HG03060 (cell line): ENCODE measurements around the gene CDKN2A.

Experiments
- ATAC-seq: cut with Tn5 transposase; IDR thresholded peaks from one replicate; pipeline ENCODE4 v1.9.1; 2021; ENCODE audit warnings: low read depth, moderate number of reproducible peaks; ENCODE audit not compliant: unreplicated experiment

CDKN2A gene

DNA sequence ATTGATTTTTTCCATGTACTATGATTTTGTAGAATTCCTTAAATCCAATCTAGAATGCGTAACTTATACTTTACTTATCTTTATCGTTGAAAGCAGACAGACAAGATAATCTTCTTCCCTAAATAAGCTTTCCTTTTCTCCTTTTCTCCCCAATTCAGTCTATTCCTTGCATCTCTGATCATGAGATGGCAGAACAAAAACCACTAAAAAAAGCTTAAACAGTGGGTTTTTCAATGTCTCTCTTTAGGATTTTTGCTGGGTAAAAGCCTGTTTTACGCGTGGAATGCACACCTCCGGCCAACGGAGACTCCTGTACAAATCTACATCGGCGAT lies 14.2 kb upstream of the CDKN2A start:
- ATAC-seq: no peak

DNA sequence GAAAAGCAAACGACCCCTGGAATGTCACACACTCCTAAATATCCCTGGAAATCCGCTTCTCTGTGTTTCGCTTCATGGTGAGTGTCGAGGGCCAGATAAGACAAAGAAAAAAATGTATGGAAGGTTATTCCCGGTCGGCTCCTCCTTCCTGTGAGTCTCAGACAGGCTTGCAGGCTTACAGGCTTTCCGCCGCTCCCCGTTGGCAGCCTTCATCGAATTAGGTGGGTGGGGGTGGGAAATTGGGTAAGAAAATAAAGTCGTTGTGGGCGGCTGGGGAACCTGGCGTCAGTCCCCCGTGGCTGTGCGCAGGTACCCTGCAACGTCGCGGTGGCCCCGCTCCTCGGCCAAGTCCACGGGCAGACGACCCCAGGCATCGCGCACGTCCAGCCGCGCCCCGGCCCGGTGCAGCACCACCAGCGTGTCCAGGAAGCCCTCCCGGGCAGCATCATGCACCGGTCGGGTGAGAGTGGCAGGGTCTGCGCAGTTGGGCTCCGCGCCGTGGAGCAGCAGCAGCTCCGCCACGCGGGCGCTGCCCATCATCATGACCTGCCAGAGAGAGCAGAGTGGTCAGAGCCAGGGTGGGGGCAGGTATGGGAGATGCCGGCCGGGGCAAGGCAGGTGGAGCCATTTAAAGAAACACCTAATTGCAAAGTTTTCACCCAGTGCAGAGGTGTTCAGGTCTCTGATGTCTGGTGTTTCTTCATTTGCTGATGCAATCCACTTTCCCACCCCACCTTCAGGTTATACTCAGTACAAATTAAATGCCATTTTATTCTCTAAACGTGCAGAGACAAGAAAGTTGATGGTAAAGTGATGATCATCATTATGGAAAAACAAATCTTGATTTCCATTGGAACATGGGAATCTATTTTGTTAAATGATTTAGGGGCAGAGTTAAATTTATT lies 11.8 kb upstream of the CDKN2A start:
- ATAC-seq: no peak

DNA sequence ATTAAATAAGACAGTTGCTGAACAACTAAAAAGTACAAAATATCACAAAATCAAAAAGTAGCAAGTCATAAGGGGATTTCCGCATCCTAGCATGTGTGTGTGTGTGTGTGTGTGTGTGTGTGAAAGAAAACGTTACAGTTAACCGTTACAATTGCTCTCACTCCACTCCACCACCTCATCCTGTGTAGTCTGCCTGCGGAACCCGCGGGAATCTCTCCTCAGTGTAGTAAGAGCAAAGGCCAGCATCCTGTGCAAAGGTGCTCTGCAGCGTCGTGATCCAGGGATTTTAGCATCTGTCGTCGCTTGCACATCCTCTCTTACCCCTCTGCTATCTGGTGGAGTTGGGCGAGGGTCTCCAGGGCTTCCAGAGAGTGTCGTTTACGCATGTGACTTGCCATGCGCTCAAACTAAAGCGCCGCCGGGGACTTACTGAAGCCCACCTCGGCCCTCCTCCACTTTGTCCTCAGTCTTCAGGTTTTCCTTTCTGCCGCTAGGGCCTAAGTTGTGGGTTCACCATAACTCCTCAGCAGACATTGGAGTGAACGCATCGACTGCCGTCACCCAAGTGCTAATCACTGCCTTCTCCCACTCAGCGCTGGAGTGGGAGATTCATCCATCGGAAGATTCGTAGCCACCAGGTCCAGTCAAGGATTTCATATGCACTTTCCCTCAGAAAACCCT lies 11.0 kb upstream of the CDKN2A start:
- ATAC-seq: no peak

DNA sequence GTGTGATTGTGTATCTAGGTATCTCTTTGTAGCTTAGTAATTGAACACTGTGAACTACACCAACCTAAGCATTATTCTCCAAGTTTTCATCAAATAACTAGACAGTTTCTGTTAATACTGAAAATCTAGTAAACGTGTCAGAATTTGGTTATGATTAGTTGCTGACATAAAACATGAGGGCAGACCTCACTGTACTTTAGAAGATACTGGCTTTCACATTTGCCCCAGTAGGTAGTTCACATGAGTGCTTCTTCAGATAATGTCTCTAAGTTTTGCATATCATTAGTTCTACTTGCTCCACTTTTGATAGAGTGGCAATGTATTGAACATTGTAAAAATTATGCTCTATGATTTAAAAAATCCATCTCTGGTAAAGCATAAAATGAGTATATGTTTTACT lies 7.8 kb upstream of the CDKN2A start:
- no peak for ATAC-seq

DNA sequence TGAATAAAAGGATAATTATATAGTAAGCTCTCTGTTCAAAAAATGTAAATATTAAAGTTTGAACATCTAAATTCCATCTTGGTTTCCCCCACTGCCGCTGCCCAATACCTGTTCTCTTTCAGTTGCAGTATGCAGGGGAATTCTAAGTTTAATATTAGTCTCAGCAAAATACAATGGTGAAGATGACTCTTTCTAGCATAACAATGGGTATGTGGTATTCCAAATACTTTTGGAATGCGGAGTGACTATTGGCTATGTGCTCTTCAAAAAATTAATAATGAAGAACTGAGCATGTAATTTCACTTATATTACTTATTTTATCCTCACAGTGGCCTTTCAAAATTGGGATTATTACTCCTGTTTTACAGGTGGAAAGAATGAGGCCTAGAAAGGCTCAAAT lies 3.8 kb upstream of the CDKN2A start:
- no peak for ATAC-seq

DNA sequence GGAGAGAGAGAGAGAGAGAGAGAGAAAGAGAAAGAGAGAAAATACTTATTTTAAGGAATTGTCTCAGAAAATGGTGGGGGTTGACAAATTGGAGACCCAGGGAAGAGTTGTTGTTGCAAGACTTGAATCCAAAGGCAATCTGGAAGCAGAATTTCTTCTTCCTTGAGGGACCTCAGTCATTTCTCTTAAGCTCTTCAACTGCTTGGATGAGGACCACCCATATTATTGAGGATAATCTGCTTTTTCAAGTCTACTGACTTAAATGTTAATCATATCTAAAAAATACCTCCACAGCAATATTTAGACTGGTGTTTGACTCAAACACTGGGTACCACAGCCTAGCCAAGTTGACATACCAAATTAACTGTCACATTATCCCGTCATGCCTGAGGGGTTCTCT lies 3.3 kb upstream of the CDKN2A start:
- ATAC-seq: no peak

DNA sequence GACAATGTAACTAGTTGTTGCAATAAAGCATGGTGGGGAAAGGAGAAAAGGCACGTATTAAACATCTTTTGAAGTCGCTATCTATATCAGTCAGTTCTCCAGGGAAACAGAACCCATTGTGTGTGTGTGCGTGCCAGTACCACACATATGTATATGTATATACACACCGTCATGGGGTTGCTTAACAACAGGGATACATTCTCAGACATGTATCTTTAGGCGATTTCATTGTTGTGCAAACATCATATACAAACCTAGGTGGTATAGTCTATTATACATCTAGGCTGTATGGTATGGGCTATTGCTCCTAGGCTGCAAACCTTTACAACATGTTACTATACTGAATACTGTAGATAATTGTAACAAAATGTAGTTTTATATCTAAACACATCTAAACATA lies 2.7 kb upstream of the CDKN2A start:
- no peak for ATAC-seq

DNA sequence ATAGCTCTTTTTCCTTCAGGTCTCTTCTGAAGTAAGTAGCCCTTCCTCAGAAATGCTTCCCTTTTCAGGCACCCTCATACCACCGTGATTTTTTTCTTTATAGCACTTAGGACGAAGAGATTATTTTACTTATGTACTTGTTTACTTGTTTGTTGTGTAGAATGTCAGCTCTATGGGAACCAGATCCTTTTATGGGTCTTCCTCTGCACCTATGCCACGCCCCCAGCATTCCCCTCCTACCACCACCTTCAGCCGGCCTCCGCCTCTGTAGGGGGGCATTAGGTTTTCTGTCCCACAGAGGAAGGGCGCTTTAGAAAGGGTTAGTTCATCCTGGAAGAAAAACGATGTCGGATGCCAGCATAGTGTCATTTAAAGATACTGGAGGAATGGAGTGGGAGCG lies 2.2 kb upstream of the CDKN2A start:
- ATAC-seq: no peak

DNA sequence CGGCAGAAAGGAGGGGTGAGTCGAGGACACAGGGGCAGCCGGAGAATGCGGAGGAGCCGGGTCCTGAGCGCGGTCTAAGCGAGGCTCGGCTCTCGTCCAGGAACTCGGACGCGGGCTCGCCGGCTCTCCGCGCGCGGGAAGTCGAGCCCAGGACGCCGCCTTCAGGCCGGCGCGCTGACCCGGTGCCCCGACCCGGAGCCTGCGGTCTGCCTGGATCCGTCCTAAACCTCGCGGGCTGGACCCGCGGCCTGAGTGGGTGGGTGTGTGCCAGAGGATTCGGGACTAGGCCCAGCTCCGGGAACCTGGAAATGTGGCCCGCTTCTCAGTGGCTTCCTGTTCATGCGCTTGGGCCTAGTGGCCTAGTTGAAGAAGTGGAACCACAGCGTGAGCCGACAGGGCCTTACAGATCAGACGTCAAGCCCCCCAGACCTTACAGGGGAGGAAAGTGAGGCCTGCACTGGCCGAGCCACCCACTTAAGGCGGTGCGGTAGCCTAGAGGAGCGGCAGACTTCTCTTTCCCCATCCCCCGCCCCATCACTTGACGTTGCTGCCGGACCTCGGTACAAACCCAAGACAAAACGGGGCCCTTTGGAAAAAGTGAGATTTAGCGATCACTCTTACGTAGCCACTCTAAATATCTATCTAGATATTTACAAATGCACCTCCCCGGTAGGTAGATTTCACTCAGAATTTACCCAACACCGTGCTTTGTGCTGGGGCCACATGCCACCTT lies 1.6 kb upstream of the CDKN2A start:
- no peak for ATAC-seq

DNA sequence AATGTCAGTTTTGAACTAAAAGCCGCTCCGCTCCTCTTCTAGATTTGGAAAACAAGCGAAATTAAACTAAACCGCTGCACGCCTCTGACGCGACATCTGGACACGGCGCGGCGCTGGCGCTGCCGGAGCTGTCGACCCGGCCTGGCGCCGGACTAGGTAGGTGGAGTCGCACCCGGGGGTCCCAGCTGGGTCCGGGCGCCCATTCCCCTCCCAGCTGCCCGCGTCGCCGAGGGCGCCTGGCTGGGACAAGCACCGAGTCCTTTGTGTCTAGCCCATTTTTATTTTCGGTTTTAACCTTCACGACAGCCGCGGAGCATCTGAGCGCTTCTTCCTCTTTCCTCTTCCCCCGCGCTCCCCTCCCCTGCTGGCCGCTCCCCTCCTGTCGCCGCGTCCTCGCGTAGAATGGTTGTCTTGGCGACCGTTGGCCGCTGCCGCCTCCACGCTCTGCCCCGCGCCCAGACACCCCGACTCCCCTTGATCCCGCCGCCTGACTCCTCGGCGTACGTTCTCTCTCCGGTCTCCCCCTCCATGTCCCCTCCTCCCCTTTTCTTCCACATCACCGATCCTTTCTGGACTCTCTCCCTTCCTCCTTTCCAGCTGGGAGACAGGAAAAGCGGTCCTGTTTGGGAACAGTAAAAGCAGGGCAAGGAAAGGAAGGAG lies 944 bp upstream of the CDKN2A start:
- ATAC-seq: peak; percentile 69

DNA sequence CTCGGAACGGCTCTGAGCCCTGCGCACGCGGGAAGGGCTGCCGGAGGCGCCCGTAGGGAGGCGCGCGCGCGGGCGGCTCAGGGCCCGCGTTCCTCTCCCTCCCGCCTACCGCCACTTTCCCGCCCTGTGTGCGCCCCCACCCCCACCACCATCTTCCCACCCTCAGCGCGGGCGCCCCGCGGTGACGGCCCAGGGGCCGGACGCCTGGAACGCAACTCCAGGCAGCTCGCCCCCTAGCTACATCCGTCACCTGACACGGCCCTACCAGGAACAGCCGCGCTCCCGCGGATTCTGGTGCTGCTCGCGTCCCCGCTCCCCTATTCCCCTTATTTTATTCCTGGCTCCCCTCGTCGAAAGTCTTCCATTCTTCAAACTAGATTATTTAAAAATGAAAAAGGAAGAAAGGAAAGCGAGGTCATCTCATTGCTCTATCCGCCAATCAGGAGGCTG lies 389 bp upstream of the CDKN2A start, which contains the start of gene CDKN2B-AS1:
Gene CDKN2B-AS1, plus strand, starts transcription at position 236 of the 450 bp plus-strand sequence.
- ATAC-seq: peak; percentile 10

DNA sequence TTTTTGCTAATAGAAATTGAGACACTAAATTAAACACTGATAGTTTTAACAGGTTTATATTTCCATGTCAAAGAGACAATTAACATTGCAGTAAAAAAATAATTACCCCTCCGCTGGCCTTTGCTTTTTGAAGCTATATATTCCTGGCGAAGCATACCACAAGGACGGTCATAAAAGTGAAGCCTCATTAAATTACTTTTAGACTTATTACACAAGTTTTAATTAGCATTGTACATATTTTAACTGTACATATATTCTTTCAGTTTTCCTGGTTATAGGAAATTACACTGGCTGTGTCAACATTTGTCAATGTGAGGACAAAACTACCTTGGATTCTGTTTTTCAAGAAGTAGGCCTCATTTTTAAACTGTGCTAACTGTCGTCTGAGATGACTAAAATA lies 1.2 kb downstream of the CDKN2A start:
- ATAC-seq: no peak

DNA sequence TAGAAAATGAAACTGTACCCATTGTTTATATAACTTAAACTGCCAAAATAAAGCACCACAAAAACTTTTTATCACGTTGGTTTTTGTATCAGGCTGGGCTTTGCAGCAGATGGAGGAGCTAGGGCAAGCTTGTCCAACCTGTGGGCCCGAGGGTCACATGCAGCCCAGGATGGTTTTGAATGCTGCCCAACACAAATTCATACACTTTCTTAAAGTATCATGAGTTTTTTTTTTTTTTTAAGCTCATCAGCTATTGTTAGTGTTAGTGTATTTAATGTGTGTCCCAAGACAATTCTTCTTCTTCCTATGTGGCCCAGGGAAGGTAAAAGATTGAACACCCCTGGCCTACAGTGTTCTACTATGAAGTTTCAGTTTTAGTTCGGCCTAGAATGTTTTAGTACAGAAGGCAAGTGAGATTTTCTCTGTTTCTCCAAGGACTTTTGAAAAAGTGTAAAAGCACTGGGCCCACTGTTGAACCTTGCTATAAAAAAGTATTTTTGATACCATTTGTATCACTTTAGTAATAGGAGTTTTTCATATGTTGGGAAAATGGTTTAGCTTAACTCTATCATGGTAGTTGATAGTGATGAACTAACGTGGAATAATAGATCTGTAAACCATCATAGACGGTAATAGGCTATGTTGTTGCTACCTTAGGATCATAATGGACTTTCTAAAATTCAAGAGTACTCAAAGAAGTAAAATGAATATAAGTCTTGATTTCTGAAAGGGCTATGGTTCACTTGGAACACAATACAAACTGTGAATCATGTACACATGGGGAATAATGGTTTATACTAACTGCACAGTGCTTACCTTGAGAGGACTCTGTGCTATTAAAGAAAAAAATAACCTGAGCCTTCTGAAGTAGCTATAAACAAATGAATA lies 2.9 kb downstream of the CDKN2A start:
- no peak for ATAC-seq

DNA sequence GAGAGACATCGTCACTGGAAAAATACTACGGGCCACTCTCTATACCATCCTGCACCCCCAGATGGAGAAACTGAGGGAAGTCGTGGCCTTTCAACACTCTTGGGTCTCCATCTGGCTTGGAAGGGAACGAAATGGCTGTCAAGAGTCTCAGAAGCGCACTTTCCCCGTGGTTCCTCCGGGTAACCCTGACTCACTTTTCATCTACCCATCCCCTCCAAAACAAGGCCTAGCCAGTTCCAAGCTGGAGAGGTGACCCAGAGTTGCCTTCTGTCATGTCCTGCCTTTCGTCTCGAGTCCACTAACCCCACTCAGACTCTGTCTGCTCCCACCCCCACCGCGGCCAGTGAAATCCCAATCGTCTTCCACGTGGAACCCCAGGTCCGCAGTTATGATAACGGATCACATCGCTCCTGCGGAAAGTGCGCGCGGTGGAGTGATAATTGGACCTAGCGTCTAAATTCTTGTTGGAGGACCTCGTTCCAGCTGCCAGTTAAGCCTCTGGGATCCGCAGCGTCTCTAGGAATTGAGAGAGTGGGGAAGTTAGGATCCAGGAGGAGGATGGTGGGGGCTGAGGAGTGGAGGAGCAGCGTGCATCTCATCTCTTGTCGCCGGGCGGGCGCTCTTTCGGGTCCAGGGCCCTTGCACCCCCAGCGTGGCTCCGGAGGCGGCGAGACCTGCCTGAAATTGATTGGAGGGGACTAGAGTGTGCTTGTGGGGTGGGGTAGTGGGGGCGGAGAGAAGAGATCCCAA lies 4.6 kb downstream of the CDKN2A start:
- ATAC-seq: no peak

DNA sequence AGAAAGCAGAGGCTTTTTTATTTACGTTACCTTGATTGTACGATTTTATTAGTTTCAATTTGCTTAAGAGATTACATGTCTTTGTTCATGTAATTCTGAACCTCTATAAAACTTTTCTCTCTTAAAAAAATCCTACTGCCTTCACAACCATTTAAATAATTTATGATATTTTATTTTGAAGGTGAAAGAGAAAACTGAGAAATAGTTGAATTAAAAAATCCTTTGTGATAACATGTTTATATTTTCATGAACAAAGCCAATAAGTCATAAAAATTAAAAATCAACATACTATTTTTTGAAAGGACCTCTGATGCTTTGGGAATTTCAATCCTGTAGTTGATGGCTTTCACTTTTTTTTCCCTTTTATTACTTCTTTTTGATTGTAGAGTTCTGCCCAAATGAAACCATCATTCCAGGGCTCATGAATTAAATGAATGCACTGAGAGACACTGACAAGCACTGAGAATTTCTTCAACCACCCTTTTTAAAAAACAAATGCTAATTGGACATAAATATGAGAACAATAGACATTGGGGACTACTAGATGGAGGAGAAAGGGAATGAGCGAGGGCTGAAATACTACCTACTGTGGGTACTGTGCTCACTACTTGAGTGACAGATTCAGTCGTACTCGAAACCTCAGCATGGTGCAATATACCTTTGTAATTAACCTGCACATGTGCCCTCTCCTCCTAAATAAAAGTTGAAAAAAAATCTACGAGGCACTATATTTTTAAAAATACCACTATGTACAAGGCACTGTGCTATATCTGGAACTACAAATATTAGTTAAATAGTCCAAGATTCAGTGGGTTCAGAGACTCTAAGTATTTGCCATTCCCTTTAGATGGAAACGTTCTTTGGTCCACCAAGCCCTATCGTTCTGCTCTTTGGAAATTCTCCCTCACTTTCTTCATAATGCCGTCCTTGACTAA lies 5.9 kb downstream of the CDKN2A start:
- no peak for ATAC-seq

DNA sequence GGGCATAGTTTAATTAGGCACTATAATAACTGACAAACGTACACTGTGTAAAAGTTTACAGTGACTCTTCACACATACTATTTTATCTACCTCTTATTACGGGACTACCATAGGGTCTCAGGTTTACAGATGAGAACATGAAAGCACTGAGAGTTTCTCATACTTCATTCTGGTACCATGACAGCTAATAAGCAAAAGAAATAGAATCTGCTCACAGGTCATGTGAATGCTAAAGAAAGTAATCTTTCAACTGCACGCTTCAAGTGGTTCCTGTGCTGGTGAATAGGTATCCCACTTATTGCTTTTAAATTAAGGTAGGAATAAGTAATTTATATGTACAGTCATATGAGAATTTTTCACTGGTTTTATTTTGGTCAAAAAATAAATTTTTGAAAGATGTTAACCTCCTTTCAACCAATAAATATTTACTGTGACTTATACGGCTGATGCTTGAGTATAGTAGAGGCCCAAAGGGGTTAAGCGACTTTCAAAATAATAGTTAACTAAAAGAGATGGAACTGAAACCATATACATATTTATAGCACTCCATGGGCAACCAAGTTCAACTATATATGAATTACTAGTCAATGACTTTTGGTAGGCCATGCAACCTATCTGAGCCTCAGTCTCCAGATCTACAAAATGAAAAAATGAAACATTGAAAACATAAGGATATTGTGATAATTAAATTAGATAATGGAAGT lies 8.1 kb downstream of the CDKN2A start:
- ATAC-seq: peak; percentile 54

DNA sequence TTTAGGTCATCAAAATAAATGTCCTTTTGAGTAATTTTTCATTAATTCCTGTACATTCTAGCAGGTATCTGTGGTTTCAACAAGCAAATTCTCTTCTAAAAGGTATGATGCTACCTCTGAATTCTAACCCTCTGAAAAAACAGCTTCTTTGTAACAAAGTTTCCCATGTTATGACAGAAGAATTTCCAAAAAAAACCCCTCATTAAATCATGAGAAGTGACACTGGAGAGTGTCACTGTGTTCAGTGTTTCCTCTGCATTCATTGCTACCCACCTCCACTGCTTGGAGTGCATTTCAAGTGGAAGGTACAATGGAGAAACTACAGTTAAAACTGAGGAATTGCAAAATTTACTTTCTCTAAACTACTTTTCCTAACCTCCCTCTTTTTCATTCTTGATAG lies 10.1 kb downstream of the CDKN2A start:
- no peak for ATAC-seq
